ENCODE results near the gene KIAA0232.

The KIAA0232 gene

DNA sequence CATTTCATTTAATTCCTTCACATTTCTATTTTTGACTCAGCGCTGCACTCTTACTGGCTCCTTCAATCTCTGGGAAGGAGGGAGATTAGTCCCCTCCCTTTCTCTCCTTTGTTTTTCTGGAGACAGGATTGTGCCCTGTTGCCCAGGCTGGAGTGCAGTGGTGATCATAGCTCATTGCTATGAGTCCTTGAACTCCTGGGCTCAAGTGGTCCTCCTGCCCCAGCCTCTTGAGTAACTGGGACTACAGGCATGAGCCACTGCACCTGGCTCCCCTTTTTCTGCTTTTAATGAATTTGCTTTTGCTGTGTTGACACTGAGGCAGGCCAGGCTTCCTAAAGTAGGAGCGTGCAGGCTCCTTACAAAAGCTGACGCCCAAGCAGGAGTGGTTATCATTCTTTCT lies 137.6 kb downstream of the KIAA0232 start:
- DNase-seq = no peak

DNA sequence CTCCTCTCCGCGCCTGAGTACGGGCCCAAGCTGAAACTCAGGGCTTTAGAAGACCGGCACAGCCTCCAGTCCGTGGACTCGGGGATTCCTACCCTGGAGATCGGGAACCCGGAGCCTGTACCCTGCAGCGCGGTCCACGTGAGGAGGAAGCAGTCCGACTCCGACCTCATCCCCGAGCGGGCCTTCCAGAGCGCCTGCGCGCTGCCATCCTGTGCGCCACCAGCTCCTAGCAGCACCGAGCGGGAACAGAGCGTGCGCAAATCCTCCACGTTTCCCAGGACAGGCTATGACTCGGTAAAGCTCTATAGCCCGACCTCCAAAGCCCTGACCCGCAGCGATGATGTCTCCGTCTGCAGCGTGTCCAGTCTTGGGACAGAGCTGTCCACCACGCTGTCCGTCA lies 141.0 kb downstream of the KIAA0232 start:
- no peak for DNase-seq

DNA sequence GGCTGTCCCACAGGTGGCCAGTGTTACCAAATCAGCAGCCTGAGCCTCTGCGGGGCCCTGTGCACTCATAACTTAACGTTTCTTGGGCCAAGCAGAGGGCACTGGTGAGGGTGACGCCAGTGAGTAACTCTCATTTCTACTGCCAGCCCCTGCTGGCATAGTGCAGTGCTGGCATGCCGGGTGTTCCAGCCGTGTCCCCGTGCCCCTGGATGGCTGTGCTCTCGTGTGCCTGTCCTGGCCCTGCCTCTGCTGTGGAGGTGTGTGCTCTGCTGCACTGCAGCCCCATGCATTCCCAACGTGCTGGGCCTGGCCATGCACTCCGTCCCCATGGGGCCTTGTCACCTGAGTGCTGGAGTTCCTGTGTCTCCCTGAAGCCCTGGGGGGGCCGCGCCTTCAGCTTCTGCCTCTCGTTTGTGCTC lies 141.8 kb downstream of the KIAA0232 start:
- no peak for DNase-seq

- DNase-seq = no peak
Measured at GRCh38 chr4:6925357-6925836, 142.9 kb downstream of the KIAA0232 start.

DNA sequence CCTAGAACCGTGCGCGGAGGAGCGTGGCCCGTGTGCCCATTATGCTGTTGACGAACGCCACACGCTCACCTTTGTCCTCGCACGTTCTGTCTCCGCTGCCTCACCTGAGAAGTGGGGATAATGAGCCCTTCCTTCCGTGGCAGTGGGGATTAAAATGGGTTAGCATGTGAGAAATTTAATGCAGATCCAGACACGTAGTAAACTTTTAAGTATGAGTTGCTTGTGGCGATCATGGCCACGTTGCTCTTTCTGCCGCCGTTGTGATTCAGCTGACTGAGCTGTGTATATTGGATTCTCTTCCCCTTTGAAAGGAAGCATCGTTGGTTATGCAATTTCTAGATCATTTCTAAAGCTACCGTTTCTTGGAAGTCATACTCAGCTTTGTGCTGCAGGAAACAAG lies 143.6 kb downstream of the KIAA0232 start:
- DNase-seq = no peak

DNA sequence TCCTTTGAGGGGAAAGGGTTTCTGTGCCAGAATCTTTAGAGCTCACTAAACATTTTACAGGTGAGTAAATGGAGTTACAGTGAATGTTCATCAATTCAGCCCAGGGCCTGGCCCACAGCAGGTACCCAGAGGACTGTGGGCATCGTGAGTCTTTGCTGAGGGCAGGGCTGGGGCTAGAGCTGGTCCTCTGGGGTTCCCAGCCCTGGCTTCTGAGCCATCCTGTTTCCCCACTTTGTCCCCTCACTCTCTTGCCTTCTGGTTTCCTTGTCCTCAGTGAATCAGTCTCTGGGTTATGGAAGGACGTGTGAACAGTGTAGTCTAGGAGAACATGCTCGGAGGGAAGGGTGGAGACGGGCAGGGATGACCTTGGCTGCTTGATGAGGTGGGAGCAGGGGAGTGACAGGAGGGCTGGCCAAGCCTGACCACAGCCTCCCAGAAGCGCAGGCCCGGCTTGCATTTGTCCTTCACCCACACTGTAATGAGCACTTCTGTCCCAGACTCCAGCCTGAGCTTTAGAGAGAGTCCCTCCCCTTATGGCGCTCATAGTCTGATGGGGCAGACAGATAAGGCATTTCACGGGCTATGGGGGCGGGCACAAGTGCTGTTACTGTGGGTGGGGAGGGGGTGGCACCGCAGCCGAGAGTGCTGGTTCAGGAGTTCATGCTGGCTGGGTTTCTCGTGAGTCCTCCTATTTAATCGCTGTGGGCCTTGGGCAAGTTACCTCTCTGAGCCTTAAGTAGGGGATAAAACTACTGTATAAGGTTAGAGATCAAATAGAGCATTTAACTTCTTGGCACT lies 144.4 kb downstream of the KIAA0232 start:
- DNase-seq = no peak

DNA sequence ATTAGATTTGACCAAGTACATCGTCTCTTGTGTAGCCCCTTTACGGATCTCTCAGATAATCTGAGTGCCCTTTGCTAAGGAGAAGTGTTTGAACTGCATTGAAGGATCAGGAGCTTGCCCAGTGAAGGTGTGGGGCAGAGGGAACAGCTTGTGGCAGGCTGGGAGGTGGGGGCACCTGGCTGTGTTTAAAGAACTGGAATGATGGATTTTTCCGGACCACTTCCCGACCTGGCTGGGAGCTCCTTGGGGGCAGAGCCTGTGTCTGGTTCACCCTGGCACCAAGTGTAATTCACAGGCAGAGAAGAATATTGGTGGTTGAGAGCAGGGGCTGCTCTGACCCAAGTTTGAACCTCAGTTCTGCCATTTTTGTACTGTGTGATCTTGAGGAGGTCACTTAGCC lies 145.6 kb downstream of the KIAA0232 start:
- DNase-seq = no peak

DNA sequence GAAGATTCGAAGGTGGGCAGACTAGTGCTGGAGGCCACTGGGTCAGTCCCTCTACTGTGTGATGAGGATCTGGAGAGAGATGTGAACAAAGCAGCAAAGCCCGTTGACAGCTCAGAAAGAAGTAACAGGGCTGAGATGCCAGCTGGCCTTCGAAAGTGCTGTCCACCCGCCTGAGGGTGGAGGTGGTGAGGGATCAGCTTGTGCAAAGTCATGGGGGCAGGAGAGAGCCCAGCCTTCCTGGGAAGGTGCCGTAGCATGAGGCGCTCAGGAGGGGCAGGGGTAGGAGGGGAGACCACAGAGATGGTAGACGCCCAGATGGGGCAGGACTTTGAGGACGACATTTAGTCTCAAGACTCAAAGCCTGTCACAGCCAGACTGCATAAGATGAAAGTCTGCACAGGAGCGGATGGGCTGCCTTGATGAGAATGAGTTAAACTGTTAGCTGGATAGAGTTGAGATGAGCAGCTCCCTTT lies 146.8 kb downstream of the KIAA0232 start:
- no peak for DNase-seq

GRCh38 chr4:6929812-6930464 lies 147.4 kb downstream of the KIAA0232 start:
- no peak for DNase-seq

DNA sequence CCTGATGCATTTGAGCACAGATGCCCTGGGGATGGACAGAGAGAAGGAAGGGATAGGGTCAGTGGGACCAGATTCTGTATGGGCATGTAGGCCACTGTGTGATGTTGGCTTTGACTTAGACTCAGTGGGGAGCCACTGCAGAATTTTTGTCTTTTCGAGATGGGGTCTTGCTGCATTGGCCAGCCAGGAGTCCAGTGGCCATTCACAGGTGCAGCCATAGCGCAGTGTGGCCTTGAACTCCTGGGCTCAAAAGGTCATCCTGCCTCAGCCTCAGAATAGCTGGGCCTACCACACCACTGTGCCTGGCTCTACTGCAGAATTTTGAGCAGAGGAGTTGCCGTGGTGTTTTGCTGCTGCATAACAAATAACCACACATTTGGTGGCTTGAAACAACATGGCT lies 149.9 kb downstream of the KIAA0232 start:
- DNase-seq = no peak

GRCh38 chr4:6932918-6933317 lies 150.4 kb downstream of the KIAA0232 start:
- no peak for DNase-seq

Measured in NCI-H446 (cell line).